DOHH2 (cell line): ENCODE results near the gene RBM15B.

ENCODE experiments used
- EZH2phosphoT487 ChIP-seq: fragments of 200-600 bp; sonication (generic); IDR thresholded peaks from 2 replicates; pipeline ENCODE4 v1.6.1; 2017; ENCODE audit warnings: borderline replicate concordance, mild to moderate bottlenecking, antibody characterized with exemption, low read length, moderate library complexity, mixed read lengths
- TF ChIP-seq, protein P1 (sequence below): fragments of 200-600 bp; sonication (generic); IDR thresholded peaks from one replicate; pipeline ENCODE4 v1.5.1; 2014; ENCODE audit warnings: antibody characterized with exemption, mild to moderate bottlenecking, low read depth, low read length; ENCODE audit not compliant: poor library complexity, severe bottlenecking

DNA sequence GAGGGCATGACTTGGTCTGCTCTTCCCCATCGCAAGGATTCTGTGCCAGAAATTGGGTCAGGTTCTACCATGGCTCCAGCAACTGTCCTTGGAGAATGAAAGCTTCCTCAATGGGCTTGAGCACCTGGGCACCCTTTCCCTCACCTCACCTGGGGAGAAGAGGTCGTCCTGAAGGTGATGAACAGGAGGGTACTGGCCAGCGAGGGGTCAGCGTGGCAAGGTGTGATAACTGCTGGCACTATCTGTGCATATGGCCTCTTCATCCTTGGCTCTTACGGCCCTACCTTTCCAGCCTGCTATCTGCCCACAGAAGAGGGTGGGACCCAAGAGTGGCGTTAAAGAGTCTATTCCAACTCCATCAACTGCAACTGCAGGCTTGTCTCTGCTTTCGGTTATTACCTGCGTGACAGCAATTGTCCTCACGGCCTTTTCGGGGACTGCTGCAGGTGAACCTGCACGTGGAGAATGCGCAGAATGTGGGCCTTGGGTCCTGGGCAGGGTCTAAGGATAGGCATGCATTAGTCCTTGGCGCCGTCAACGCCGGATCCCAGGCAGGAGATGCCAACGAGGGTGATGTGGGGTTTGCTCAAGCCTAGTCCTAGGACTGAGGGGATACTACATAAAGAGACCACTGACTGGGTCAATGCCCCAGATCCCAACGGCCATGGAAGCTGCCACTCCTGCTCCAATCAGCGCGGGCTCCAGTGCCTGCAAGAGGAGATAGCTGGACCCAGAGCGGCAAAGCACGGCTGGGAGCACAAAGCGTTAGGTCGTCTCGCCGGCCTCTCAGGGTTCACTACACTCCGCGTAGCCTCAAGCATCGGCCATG, 625 bp upstream of the RBM15B start:
- TF ChIP-seq, protein P1, sequence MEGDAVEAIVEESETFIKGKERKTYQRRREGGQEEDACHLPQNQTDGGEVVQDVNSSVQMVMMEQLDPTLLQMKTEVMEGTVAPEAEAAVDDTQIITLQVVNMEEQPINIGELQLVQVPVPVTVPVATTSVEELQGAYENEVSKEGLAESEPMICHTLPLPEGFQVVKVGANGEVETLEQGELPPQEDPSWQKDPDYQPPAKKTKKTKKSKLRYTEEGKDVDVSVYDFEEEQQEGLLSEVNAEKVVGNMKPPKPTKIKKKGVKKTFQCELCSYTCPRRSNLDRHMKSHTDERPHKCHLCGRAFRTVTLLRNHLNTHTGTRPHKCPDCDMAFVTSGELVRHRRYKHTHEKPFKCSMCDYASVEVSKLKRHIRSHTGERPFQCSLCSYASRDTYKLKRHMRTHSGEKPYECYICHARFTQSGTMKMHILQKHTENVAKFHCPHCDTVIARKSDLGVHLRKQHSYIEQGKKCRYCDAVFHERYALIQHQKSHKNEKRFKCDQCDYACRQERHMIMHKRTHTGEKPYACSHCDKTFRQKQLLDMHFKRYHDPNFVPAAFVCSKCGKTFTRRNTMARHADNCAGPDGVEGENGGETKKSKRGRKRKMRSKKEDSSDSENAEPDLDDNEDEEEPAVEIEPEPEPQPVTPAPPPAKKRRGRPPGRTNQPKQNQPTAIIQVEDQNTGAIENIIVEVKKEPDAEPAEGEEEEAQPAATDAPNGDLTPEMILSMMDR, result peak; percentile 85
- TF ChIP-seq EZH2phosphoT487, result no peak
